Retinal pigment epithelial cell (primary cell): ENCODE results near the gene TMTC4.

ENCODE experiments used
- DNase-seq: peaks from one replicate; pipeline ENCODE4 v3.0.0-alpha.2; 2010; ENCODE audit warnings: low read depth
- H3K4me3 ChIP-seq: 2 replicates; pipeline ENCODE4 v1.5.1; 2011; ENCODE audit warnings: mild to moderate bottlenecking, low read length, control low read depth, moderate library complexity
- TF ChIP-seq, protein P1 (sequence below): conservative IDR thresholded peaks from 2 replicates; pipeline ENCODE4 v1.5.1; 2011; ENCODE audit warnings: low read depth, low read length, control low read depth, inconsistent platforms

TMTC4 gene

DNA sequence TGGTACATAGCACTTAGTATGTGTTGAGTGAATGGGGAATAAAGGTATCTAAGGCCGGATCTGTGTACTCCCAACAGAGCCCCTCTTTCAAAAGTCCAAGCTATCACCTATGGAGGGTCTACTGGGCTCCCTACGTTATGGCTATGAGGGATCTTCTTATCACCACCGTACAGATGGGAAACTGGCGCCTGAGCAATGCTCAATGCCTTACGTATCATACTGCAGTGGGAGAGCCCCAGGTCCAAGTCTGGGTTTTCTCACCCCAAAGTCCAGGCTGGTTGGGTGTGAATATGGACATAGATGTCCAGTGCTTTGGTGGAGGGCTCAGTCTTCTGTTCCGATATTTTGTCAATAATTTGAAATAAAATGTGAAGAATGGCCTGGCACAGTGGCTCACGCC, 72.9 kb downstream of the TMTC4 start:
- TF ChIP-seq, protein P1, sequence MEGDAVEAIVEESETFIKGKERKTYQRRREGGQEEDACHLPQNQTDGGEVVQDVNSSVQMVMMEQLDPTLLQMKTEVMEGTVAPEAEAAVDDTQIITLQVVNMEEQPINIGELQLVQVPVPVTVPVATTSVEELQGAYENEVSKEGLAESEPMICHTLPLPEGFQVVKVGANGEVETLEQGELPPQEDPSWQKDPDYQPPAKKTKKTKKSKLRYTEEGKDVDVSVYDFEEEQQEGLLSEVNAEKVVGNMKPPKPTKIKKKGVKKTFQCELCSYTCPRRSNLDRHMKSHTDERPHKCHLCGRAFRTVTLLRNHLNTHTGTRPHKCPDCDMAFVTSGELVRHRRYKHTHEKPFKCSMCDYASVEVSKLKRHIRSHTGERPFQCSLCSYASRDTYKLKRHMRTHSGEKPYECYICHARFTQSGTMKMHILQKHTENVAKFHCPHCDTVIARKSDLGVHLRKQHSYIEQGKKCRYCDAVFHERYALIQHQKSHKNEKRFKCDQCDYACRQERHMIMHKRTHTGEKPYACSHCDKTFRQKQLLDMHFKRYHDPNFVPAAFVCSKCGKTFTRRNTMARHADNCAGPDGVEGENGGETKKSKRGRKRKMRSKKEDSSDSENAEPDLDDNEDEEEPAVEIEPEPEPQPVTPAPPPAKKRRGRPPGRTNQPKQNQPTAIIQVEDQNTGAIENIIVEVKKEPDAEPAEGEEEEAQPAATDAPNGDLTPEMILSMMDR: no peak
- H3K4me3 ChIP-seq: no peak overlapping the region
- no peak for DNase-seq

DNA sequence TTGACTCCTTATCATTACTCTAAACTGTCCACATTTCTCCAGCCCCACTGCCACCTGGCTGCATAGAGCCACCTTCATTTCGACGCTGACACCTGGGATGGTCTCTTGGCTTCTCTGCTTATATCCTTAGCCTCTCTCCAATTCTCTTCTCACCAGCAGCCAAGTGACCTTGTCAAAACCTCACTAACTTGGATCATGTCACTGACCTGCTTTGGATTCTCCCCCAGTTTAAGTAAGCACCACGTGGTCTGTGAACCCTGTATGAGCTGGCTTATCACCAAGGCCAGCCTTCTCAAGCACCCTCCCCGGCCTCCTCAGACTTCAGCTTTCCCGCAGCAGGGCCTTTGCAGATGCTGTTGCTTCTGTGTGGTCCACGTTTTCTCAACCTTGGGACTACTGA, 73.7 kb downstream of the TMTC4 start:
- DNase-seq: no peak
- H3K4me3 ChIP-seq: no peak overlapping the region
- TF ChIP-seq, protein P1: no peak

DNA sequence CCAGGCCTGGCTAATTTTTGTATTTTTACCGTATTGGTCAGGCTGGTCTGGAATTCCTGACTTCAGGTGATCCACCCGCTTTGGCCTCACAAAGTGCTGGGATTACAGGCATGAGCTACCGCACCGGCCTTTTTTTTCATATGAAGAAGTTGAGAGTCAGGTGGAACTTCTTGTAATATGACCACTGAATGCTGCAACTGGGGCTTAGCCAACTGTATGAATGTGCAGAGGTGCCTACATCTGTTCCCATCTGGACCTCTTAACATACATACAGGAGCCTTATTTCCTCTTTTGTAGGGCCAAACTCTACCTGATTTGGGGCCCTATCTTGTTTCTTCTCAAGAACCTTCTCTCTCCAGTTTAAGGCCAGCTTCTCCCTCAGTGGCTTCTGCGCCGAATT, 74.1 kb downstream of the TMTC4 start:
- no peak overlapping the region for H3K4me3 ChIP-seq
- no peak for DNase-seq
- TF ChIP-seq, protein P1: no peak

DNA sequence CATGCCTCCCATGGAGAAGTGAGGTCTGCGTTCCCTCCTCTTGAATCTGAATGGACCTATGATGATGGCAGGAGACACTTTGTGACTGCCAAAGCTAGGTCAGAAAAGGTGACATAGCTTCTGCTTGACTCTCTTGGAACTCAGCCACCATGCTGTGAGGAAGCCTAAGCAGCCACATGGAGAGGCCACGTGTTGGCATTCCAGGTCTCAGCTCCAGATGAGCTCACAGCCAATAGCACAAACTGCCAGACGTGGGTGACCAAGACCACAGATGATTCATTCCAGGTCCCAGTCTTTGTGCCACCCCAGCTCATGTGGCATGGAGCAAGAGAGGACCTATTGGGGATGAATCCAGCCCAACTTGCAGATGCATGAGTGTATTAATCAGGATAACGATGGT, 77.3 kb downstream of the TMTC4 start:
- no peak for DNase-seq
- TF ChIP-seq, protein P1: no peak
- H3K4me3 ChIP-seq: no peak overlapping the region

DNA sequence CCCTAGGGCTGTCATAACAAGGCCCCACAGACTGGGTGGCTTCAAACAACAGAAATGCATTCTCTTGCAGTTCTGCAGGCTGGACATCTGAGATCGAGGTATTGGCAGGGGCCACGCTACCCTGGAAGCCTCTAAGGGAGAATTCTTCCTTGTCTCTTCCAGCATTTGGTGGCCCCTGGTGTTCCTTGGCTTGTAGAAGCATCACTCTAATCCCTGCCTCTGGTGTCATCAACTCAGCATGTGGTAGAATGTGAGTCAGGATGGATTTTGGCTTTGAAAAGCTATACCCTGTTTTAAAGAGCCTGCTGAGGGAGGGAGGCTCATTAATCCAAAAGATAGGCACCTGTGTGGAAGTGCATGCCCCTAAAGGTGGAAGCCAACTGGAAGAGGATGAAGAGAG, 78.1 kb downstream of the TMTC4 start:
- TF ChIP-seq, protein P1: no peak
- no peak overlapping the region for H3K4me3 ChIP-seq
- no peak for DNase-seq

DNA sequence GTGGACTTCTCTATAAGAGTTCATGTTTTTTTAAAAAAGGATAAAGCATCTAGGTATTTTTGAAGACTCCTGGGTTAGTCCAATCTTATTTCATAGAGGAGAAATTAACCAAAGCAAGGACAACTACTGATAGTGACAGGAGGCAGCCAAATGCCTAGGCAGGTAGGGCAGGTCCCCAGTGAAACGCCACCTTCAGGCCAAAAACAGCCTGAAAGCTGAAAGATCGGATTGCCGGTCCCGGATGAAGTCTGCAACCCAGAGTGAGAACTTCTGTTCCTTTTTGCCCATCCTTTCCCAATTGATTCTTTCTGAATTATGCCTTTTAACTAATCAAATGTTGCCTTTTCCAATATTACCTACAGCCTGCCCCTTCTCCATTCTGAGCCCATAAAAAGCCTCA, 79.9 kb downstream of the TMTC4 start:
- H3K4me3 ChIP-seq: no peak overlapping the region
- no peak for DNase-seq
- TF ChIP-seq, protein P1: peak; percentile 44

DNA sequence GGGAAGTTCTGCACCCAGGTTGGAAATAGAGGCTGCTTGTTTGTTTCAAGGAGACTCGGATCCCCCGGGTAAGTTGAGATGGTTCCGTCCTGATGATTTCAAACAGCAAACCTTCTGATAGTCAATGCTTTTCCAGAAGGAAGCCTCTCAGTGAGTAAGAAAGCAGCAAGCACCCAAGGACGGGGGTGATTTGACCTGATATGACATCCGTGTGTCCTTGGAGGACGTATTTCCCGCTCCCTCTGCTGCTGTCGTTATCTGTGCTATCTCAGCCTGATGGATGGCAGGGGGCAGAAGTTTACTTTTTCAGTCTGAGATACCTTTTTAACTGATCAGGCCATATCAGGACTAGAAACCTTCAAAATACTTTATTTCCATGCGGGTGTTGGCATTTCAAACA, 80.3 kb downstream of the TMTC4 start:
- no peak for DNase-seq
- H3K4me3 ChIP-seq: no peak overlapping the region
- TF ChIP-seq, protein P1: no peak
